NCI-H1436 (cell line): ENCODE measurements around the gene EPS8.

Experiments
- DNase-seq: peaks from one replicate; lab custom pipeline; 2025; lab: John Stamatoyannopoulos, UW

The EPS8 gene

DNA sequence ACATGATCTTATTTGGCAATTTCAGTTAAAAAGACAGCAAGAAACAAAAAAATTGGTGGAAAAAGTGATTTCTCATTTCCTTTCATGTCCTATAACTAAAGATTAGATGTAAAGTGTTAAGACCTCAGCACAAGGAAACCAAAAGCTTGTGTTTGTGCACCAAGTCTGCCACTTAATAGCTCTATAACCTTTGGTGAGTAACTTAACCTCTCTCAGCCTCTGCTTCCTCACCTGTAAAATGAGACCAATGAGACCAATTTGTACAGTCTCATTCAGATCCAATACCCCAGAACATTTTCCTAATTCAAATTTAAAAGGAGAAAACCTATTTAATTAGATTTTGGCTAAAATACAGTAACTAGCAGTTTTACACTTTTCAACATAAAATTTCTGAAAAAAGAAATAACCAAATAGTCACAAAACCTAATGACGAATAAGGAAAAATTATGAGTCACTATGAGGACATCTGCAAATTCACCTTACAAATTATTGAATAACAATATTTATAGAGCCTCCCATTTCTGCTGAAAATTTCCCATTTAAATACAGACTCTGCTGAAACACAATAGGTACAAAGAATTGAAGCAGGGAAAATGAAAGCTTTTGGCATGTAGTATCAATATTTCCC lies 71.1 kb downstream of the EPS8 start:
- no peak for DNase-seq

DNA sequence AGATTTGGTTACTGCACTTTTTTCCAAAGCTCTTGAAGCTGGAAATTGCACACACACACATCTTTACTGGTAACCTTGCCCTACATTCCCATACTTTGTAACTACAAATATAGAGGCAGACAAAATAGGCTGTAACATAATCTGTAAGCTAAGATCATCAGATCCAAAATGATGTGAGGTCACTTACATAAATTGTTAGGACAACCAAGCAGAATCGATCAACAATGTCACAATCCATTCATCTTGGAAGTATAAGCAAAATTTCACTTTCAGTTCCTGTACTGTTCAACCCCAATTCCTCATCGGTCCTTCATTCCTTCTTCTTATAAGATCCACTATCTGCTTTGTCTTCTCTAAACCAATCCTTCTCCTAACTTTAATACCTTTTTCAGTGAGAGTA lies 72.6 kb downstream of the EPS8 start:
- DNase-seq = no peak

- no peak for DNase-seq
These were observed 74.9 kb downstream of the EPS8 start for GRCh38 chr12:15714256-15714655.

GRCh38 chr12:15712823-15713660 lies 76.1 kb downstream of the EPS8 start:
- no peak for DNase-seq

DNA sequence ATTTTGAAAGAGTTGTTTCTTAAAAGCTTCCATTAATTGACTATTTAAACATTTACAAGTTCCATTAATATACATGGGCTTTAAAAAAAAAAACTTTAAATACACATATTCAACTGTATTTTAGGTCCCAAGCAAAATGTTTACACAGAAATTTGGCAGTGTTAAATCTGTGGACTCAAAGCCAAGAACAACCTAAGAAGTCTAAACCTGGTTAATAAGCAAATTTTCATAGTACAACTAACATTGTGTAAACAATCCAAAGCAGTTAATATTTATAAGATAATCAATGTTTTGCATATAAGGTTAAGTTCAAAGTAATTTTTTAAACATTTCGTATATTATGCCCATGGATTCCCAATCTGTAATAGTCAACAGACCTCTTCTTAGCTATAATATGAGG lies 77.0 kb downstream of the EPS8 start:
- DNase-seq = no peak

GRCh38 chr12:15710860-15711510 lies 78.2 kb downstream of the EPS8 start:
- DNase-seq = no peak

- DNase-seq = no peak
These were observed 79.6 kb downstream of the EPS8 start for GRCh38 chr12:15709551-15709950.

GRCh38 chr12:15708396-15709076 lies 80.7 kb downstream of the EPS8 start:
- DNase-seq = no peak

DNA sequence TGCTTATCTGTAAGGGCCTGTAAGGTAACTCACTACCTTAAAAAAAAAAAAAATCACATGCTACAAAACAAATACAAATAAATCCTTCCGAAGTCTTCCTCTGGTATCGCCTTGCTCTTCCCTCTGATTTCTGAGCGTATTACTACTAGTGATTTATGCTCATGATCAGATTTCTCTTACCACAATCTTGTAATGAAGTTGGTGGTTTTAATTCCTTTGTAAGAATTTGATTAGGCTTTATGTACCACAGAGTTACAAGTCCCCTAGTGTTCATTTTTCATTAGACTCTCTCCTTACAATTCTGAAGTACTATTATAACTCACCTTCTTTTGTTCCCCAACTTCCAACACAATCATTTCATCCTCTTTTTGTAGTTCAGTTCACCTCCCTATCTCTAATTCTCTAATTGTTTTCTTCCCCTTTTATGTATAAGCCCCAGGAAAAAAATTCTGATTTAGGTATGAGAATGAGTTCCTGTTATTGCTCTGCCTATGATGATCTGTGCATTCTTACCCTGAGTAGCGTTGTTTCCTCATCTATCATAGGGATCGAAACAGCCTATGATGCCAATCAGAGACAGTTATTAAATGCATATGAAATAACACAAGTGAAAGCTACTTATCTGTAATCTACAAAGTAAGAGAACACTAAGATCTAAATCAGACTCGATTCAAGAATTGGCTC lies 81.5 kb downstream of the EPS8 start:
- no peak for DNase-seq

DNA sequence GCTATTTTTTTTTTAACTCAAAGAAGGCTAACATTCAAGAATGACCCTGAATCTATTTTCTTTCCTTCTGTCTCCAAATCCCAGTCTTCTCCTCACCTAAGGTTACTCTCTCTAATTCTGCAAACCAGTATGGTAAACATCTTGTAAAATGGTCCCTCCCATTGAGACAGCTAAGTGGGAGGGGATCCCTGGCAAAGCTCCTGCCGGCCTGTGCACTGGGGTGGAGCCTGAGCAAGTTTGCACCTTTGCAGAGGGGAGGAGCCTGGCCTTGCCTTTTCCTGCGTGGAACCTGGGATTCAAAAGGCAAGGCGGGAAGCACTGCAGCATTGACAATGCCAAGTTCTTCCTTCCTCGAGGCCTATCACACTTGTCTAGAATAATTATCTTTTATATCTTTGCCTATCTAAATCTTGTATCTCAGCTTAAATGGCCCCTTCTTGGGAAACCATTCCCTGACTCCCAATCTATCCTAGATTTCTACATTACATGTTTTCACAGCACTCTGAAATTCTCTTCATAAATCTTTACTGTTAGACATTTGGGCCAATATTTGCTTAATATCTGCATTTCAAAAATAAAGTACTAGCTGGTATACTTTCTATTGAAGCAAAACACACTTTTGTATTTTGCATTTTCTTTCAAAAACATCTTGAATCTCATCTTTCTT lies 83.0 kb downstream of the EPS8 start:
- no peak for DNase-seq

- DNase-seq = no peak
These were observed 83.6 kb downstream of the EPS8 start for GRCh38 chr12:15705606-15706005.

- DNase-seq = no peak
These were observed 86.9 kb downstream of the EPS8 start for GRCh38 chr12:15702276-15702675.

DNA sequence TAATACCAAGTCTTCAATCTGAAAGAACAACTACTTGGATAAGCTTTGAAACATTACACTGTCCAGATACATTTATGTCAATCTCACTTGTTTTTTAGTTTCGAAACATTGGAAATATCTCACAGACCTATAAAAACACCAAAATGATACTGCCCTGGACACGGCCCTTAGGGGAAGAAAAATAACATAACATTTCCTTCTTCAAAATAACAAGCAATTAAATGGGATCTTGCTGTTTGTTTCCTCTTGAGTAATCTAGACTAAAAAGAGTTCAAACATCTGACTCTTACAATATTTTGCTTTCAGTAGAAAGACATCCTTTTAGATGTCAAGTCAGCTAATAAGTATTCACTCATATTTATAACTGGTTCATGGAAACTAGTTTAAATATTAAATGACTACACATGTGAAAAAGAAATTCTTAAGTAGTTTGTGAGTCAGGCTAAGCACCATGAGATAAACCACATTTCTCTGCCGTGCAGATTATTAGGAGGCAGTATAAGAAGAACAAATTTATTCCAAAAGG lies 87.5 kb downstream of the EPS8 start:
- DNase-seq = no peak

GRCh38 chr12:15701206-15701605 lies 88.0 kb downstream of the EPS8 start:
- DNase-seq = no peak

GRCh38 chr12:15700595-15700994 lies 88.6 kb downstream of the EPS8 start:
- no peak for DNase-seq

GRCh38 chr12:15699886-15700285 lies 89.3 kb downstream of the EPS8 start:
- DNase-seq = no peak

- DNase-seq = no peak
These were observed 90.8 kb downstream of the EPS8 start for GRCh38 chr12:15698377-15698871.

DNA sequence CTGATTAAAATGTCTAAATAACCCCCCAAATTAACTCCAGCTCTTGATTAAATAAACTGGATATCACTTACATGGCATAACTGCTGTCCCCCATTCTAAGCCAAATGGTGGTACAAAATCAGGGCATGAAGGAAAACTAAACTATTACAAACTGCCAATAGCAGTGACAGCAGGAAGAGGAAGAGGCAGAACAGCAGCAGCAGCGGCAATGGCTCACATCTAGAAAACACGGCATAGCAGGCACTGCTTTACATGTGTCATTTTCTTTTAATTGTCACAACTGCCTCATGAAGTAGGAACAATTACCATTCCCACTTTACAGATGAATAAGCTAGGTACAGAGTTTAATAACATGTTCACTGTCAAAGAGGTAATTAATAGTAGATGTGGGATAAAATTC lies 92.0 kb downstream of the EPS8 start:
- DNase-seq = no peak

DNA sequence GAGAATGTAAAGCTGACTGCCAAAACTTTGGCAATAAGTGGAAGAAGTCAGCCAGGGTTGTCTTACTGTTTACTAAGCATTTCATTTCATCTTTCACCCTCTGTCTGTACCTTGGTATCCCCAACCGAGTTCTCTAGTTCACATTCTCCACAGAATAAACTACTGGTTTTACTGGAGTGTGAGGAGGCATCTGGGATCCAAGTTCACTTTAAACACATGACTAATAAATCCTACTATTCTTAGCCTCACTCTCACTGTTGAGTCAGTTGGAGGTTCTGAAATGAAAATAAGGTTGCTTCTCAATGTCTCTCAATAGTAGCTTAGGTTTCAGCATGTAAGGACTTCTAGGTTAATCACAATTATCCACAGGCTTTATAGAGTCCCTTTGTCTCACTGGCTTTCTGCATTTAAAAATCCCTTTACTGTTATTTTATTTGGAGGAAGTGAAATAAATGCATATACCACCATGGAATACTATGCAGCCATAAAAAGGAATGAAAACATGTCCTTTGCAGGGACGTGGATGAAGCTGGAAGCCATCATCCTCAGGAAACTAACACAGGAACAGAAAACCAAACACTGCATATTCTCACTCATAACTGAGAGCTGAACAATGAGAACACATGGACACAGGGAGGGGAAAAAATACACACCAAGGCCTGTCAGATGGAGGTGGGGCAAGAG lies 95.8 kb downstream of the EPS8 start:
- DNase-seq = no peak

DNA sequence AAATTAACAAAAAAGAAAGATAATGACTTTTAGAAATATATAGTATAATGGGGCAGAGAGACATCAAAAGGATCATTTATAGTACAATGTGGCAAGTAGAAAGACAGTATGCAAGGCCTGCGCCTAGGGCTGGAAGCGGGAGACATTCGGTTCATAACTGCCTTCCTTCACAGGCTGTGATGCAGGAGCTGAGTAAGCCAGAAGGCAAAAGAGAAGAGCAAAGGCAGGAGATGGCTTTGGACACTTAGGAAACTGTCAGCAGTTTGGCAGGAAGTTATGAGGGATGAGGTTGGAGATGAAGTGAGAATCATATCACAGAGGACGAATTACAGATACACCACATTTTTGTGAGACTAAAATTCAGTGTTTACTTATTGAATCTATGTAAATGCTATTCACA lies 97.8 kb downstream of the EPS8 start:
- DNase-seq = no peak
